BJ (cell line): ENCODE results near the gene TRPC1. TPM values are rescaled to one million over a fixed set of nuclear protein-coding genes. Genes with fewer than 3 reads are reported as not detected.
"Not testable (repeated sequence)": the region's sequence is repeated elsewhere in the genome, so short reads cannot be mapped to it uniquely, and the experiment has no call there.

Experiments
- CTCF ChIA-PET: fragments of 350-600 bp; formaldehyde crosslinking; extraction: SDS; loops from one replicate; lab custom pipeline; 2021; ENCODE audit warnings: antibody characterized with exemption, inconsistent platforms; lab: Yijun Ruan, JAX
- POLR2A ChIA-PET: fragments of 300-600 bp; sonication (Branson Sonifier 250); formaldehyde crosslinking; extraction: SDS; loops from one replicate; lab custom pipeline; 2021; ENCODE audit warnings: antibody characterized with exemption; lab: Charles Lee
- DNase-seq: peaks from one replicate; pipeline ENCODE4 v3.0.0-alpha.2; 2011; ENCODE audit warnings: low read depth
- H3K27me3 ChIP-seq: 2 replicates; pipeline ENCODE4 v1.6.0; 2011; ENCODE audit warnings: low read length; ENCODE audit not compliant: control insufficient read depth, insufficient read depth
- H3K36me3 ChIP-seq: 2 replicates; pipeline ENCODE4 v1.5.1; 2011; ENCODE audit warnings: low read length; ENCODE audit not compliant: control insufficient read depth, insufficient read depth
- H3K4me3 ChIP-seq: 2 replicates; pipeline ENCODE4 v1.5.1; 2011; ENCODE audit warnings: low read depth, mild to moderate bottlenecking, control low read depth, low read length
- CTCF ChIP-seq: IDR thresholded peaks from 2 replicates; pipeline ENCODE4 v1.5.1; 2011; ENCODE audit warnings: low read depth, mild to moderate bottlenecking, control low read depth, inconsistent platforms, low read length, moderate library complexity; ENCODE audit not compliant: insufficient read depth
- polyA plus RNA-seq: library from polyadenylated mRNA; depleted of rRNA; stranded (reverse); fragments of >200 nt; gene quantifications from 2 replicates; pipeline ENCODE4 v1.2.3, GENCODE V29; 2011

The TRPC1 gene
- polyA plus RNA-seq, 1 experiment: 3.7 TPM

- ChIA-PET POLR2A (no interaction called here), CTCF (no interaction called here)
- DNase-seq: no peak
- Histone ChIP-seq H3K36me3 (no peaks in the 10 kb centered on the region), H3K27me3 (no peaks in the 10 kb centered on the region), H3K4me3 (no peak overlapping the region)
- TF ChIP-seq CTCF: no peak
Observed at GRCh38 chr3:142693136-142693853, 30.5 kb upstream of the TRPC1 start.

- ChIA-PET POLR2A (interaction anchor here (0.6 kb wide), 1 partner anchor 116 kb away, joined by 4 read pairs; the partner anchor contains the start of gene ATR), CTCF (interaction anchor here (0.7 kb wide), 1 partner anchor 12 kb away, joined by 3 read pairs; no protein-coding TSS in a partner anchor)
- TF ChIP-seq CTCF: no peak
- DNase-seq: no peak
- no peak overlapping the region for H3K4me3 ChIP-seq
- no peaks in the 10 kb centered on the region for H3K36me3 ChIP-seq
- no peaks in the 10 kb centered on the region for H3K27me3 ChIP-seq
Observed at GRCh38 chr3:142694225-142694624, 29.6 kb upstream of the TRPC1 start.

- DNase-seq: no peak
- Histone ChIP-seq H3K27me3 (no peaks in the 10 kb centered on the region), H3K36me3 (no peaks in the 10 kb centered on the region), H3K4me3 (no peak overlapping the region)
- POLR2A ChIA-PET: no interaction called here
- no peak for TF ChIP-seq CTCF
- CTCF ChIA-PET: interaction anchor here (0.8 kb wide), 1 partner anchor 47 kb away, joined by 3 read pairs; no protein-coding TSS in a partner anchor
Observed at GRCh38 chr3:142705198-142705597, 18.6 kb upstream of the TRPC1 start.

- Histone ChIP-seq H3K4me3 (no peak overlapping the region), H3K27me3 (no peaks in the 10 kb centered on the region), H3K36me3 (no peaks in the 10 kb centered on the region)
- no peak for DNase-seq
- POLR2A ChIA-PET: no interaction called here
- CTCF ChIA-PET: interaction anchor here (0.6 kb wide), 1 partner anchor 12 kb away, joined by 3 read pairs; no protein-coding TSS in a partner anchor
- TF ChIP-seq CTCF: no peak
Observed at GRCh38 chr3:142706321-142707127, 17.3 kb upstream of the TRPC1 start.

GRCh38 chr3:142709207-142709606 is 14.6 kb upstream of the TRPC1 start:
- no peaks in the 10 kb centered on the region for H3K27me3 ChIP-seq
- ChIA-PET CTCF (no interaction called here), POLR2A (no interaction called here)
- no peaks in the 10 kb centered on the region for H3K36me3 ChIP-seq
- no peak for DNase-seq
- no peak for TF ChIP-seq CTCF
- no peak overlapping the region for H3K4me3 ChIP-seq

- POLR2A ChIA-PET, CTCF ChIA-PET, H3K36me3 ChIP-seq, DNase-seq, H3K4me3 ChIP-seq, H3K27me3 ChIP-seq: not testable (repeated sequence)
Observed at GRCh38 chr3:142714882-142715281, 9.0 kb upstream of the TRPC1 start.
